Measurements from ENCODE around the gene MYBL2.

- TF ChIP-seq POLR2AphosphoS5 (IDR thresholded peaks at IDR 0.05; ENCODE audit: borderline replicate concordance, low read depth, low read length): no peak
- TF ChIP-seq EZH2 (IDR thresholded peaks at IDR 0.05): no peak
Measured at GRCh38 chr20:43665466-43666176, 1.3 kb upstream of the MYBL2 start.
